NCI-H446 (cell line): ENCODE data around the gene EPS8L1.
"Not testable (repeated sequence)": the region's sequence is repeated elsewhere in the genome, so short reads cannot be mapped to it uniquely, and the experiment has no call there.

Experiments
- DNase-seq, 2 experiments: peaks; one replicate each; lab custom pipeline; 2025; lab: John Stamatoyannopoulos, UW

Gene EPS8L1

DNA sequence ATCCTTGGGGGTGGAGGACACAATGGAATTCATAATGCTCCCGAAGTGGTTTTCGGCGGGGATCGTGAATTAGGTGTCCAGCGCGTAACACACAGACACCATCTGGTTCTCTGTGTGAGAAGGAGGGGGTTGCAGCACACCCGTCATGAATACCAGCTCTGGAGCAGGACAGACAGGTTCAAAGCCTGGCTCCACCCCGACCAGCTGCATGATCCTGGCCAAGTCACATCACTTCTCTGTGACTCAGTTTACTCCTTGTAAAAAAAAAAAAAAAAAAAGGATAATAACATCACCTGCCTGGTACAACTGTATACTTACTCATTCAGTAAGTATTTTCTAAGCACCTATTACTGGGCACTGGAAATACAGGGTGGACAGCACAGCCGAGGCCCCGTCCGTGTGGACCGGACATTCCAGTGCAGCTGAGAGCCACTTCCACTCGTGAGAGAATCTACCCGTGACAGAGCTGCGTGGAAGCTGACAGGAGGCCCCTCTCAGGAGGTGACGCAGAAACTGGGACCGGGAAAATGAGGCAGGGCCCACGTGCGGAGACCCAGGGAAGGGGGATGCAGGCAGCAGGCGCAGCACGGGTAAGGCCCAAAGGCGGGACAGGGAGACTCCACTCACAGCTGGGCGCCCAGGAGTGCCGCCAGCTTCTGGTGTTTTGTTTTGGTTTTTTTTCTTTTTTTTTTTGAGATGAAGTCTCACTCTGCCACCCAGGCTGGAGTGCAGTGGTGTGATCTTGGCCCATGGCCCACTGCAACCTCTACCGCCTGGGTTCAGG lies 24.7 kb upstream of the EPS8L1 start:
- no peak for DNase-seq

GRCh38 chr19:55053735-55054134 lies 21.9 kb upstream of the EPS8L1 start:
- no peak for DNase-seq

GRCh38 chr19:55056827-55057226 lies 18.8 kb upstream of the EPS8L1 start:
- no peak for DNase-seq

DNA sequence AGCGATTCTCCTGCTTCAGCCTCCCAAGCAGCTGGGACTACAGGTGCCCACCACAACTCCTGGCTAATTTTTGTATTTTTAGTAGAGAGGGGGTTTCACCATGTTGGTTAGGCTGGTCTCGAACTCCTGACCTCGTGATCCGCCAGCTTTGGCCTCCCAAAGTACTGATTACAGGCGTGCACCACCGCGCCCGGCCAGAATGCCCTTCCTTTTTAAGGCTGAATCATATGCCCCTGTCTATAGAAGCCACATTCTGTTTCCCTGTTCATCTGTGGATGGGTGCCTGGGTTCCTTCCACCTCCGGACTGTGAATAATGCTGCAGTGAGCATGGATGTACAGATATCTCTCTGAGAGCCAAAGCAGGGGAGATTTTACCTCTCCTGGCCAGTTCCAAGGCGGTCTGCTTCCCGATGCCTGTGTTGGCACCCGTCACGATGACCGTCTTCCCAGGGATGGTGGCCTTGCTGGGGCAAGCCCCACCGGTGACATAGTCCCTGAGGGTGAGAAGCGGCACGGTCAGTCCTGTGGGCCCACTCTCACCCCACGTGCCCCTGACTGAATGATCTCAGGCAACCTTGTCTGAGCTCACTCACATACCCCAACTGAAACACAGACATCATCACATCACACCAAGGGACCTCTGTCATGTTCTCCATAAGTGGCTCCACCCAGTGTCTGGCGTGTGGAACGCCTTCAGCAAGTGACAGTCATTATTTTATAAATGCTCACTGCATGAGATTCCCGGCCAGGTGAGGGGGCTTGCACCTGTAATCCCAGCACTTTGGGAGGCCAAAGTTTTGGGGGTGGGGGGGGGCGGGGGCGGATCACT lies 16.7 kb upstream of the EPS8L1 start:
- no peak for DNase-seq

DNA sequence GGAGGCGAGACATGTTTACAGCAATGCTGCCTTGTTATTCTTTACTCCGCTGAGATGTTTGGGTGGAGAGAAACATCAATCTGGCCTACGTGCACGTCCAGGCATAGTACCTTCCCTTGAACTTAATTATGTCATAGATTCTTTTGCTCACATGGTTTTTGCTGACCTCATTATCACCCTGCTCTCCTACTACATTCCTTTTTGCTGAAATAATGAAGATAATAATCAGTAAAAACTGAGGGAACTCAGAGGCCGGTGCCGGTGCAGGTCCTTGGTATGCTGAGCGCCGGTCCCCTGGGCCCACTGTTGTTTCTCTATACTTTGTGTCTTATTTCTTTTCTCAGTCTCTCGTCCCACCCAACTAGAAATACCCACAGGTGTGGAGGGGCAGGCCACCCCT lies 15.4 kb upstream of the EPS8L1 start:
- not testable (repeated sequence) for DNase-seq

- peak; percentile 90 to 99 for DNase-seq
These were observed 12.8 kb upstream of the EPS8L1 start, which contains the start of gene RDH13 for GRCh38 chr19:55062735-55063491. RDH13 (minus strand) TSS chr19:55063148; CDS start chr19:55063032, 116 bp downstream.

DNA sequence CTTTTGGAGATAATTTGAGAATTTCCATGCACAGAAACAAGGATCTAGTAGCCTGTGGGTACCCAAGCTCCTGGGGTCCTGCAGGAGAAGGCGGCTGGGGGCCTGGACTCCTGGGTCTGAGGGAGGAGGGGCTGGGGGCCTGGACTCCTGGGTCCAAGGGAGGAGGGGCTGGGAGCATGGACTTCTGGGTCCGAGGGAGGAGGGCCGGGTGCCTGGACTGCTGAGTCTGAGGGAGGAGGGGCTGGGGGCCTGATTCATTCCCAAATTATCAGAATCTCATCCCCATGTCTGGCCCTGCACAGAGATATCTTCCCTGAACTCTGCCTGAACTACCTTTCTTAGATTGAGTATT lies 12.2 kb upstream of the EPS8L1 start:
- DNase-seq = no peak

DNA sequence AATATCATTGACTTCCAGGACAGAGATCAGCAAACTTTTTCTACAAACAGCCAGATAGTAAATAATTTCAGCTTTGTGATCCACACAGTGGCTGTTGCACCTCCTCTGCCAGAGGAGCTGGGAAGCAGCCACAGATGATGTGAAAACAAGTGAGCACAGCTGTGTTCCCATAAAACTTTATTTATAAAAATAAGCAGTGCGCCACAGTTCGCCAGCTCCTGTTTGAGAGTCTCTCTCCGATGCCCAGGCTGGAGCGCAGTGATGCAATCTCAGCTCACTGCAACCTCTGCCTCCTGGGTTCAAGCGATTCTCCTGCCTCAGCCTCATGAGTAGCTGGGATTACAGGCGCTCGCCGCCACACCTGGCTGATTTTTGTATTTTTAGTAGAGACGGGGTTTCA lies 10.2 kb upstream of the EPS8L1 start:
- DNase-seq = not testable (repeated sequence)

- no peak for DNase-seq
These were observed 9.5 kb upstream of the EPS8L1 start for GRCh38 chr19:55066107-55066709.

- DNase-seq = no peak
These were observed 7.8 kb upstream of the EPS8L1 start for GRCh38 chr19:55067869-55068268.

DNA sequence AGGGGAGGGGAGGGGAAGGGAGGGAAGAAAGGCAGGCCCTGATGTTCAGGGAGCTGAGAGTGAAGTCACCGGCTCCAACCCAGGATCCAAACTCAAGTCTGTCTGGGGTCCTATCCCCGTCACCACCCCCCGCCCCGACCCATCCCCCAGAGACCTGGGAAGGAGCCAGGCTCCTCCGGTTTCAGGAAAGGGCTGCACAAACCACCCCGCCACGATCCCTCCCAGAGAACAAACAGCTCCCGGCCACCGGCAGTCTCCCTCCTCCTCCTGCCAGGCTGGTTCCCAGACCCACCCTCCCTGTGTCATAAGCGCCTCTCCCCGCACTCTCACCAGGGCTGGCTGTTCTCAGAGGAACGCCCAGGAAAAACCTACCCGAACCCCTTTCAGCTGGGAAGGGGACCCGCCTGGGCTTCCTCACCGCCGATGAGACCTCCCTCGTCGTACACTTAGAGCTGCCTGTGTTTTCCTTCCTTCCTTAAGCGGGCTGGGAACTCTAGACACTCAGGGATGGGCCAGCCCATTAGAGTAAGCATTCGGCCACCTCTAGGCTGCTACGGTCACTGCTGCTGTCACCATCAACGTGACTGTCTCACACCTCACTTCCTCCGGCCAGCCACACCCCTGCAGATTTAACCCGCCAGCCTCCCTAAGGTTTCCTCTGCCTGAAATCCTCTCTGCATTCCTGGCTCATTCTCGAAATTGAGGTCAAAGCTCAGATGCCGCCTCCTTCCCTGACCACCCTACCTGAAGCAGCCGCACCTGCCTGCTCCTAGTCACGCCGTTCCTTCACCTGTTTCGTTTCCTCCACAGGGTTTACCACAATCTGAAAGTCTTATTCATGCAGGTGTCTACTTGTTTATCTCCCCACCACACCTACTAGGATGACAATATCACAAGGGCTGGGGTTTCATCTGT lies 6.5 kb upstream of the EPS8L1 start:
- no peak for DNase-seq

- no peak for DNase-seq
These were observed 5.8 kb upstream of the EPS8L1 start for GRCh38 chr19:55069865-55070197.

DNA sequence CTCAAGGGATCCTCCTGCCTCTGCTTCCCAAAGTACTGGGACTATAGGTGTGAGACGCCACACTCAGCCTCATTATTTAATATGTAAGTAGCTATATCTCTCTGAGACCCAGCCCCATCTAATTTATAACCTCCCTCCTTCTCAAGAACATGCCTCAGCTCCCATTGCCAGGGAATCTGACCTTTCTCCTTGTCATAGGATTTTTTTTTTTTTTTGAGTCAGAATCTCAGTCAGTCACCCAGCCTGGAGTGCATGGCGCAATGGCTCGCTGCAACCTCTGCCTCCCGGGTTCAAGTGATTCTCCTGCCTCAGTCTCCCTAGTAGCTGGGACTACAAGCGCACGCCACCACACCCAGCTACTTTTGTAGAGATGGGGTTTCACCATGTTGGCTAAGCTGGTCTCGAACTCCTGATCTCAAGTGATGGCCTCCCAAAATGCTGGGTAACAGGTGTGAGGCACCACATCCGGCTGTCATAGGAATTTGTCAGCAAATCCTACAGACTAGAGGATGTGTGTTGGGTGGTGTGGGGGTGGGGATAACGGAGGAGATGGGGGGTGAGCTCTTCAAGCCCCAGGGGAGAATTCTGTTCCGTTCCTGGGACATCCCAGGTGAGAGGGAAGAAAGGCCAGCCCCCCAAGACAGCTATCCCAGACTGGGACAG lies 5.1 kb upstream of the EPS8L1 start:
- no peak for DNase-seq

DNA sequence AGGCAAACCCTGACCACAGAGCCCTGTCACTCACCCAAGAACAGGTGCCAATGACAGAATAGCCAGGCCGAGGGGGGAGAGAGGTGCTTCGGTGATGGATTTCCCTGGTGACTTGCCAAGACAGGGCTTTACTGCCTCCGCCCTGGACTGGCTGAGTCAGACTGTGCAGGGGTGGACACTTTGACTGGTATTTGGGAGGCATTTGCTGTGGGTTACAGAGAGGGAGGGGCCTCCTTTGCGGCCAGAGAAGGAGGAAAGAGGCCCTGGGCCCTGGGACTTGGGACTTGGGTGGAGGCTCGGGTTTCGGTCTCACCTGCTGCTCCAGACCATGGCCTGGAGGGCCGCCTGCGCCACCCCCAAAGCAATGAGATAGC lies 4.6 kb upstream of the EPS8L1 start:
- peak in 1 of 2 experiments; percentile 24 for DNase-seq

DNA sequence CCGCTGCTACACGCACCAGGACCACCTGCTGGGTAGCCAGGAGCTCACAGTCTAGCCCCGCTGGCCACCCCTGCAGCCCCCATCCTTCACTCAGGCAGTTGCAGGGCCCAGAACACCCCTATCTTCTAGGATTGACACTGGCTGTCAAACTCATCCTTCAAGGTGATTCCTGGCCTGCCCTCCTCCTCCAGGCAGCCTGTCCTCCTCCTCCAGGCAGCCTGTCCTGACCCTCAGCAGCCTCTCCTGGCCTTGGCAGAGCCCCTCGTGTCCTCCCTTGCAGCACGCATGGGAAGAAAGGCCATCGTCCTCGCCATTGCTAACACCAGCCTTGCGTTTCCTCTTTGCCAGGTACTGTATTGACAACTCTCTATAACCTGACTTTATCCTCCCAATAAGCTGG lies 3.8 kb upstream of the EPS8L1 start:
- DNase-seq = no peak

- DNase-seq = no peak
These were observed 652 bp downstream of the EPS8L1 start for GRCh38 chr19:55076321-55076720.

GRCh38 chr19:55077106-55077505 lies 1.4 kb downstream of the EPS8L1 start:
- DNase-seq = no peak

- no peak for DNase-seq
These were observed 3.3 kb downstream of the EPS8L1 start for GRCh38 chr19:55078996-55079395.

DNA sequence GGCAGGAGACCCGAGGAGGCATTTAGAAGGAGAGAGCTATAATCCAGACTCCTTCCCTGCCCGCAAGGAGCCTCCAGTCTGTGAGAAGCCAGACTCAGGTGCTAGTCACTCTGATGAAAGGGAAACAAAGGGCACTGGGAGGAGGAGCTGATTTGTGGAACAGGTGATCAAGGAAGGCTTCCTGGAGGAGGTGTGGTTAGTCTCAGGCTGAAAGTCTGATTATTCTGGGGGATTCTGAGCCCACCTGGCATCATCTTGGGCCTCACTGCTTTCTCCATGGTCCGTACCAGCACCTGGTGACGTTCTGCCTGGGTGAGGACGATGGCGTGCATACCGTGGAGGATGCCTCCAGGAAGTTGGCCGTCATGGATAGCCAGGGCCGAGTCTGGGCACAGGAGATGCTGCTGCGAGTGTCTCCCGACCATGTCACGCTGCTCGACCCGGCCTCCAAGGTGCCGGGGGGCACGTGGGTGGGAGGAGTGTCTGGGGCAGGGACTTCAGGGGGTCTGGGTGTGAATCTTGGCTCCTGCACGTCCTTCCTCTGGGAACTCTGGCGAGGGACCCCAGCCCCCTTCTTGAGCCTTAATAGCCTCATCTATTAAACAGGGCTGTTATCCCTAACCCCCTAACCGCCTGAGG lies 3.9 kb downstream of the EPS8L1 start:
- DNase-seq = no peak
